ENCODE results near the gene RBM34. TPM values are rescaled to one million over a fixed set of nuclear protein-coding genes. Genes with fewer than 3 reads are reported as not detected.
"Not testable (repeated sequence)": the region's sequence is repeated elsewhere in the genome, so short reads cannot be mapped to it uniquely, and the experiment has no call there.

RBM34 gene
- total RNA-seq, 2 donors from 2014 or later, result 132 to 142 TPM

- Mint-ChIP-seq H3K27ac (peak overlapping the region in 1 of 2 donors; percentile 33), H3K9me3 (no peaks in the 10 kb centered on the region), H3K36me3 (peaks cover 15 to 41% of the 10 kb centered on the region in 2 donors)
- ATAC-seq (no peak), DNase-seq (ENCODE audit: low spot score in 2 of 2) (no peak)
Measured at GRCh38 chr1:235106457-235106856, 54.6 kb downstream of the RBM34 start.

DNA sequence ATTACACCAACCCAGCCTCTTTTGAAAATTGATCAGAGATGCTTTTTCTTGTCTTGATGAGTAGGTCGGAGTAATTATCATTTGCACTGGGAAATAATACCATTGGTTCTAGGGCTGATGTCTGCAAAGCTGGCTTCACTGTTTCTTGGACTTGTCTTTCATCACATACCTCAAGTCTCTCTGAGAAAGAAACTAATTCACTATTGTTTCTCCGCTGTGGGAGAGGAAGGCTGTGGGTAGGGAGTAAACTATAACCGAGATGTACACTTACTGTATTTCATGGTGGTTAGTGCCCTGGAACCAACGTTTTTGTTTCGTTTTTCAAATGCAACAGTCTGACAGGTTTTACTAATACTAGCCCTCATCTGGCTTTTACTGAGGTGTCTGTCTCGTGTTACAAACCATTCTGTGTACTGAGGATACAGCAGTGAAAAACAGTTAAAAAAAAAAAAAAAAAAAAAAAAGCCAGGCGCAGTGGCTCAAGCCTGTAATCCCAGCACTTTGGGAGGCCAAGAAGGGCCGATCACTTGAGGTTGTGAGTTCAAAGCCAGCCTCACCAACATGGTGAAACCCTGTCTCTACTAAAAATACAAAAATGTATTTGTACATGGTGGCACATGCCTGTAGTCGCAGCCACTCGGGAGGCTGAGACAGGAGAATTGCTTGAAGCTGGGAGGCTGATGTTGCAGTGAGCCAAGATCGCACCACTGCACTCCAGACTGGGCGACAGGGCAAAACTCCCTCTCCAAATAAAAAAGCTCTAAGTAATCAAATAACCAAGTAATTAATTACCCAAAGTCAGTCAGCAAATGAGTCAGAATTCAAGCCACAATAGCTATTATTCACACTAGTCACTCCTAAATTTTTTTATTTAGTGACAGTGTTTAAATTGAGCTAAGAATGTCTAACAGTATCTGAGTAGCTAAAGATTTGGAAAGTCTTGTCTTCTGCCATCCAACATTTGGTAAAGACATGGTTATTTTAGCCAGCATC, 55.7 kb downstream of the RBM34 start:
- Mint-ChIP-seq H3K27ac (peak overlapping the region in 1 of 2 donors; percentile 75), H3K9me3 (no peaks in the 10 kb centered on the region), H3K36me3 (peaks cover 8 to 30% of the 10 kb centered on the region in 2 donors)
- ATAC-seq, result peak; percentile 44 to 66
- DNase-seq (ENCODE audit: low spot score in 2 of 2), result no peak

- H3K36me3 Mint-ChIP-seq, result peaks cover 0 to 16% of the 10 kb centered on the region in 2 donors
Measured at GRCh38 chr1:235102993-235103411, 58.0 kb downstream of the RBM34 start.

DNA sequence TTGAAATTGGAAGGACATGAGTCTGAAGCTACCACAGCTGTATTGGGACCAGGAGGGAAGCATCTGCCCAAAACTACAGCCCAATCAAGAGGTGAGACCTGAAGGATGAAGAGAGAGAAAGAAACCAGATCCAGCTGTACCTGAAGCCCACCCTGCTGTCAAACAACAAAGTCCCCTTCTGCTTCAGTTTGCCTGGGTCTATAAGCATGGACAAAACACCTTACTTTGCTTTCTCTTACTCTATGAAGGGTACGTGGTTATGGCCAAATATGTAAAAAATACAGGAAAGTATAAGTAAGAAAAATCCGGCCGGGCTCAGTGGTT, 58.8 kb downstream of the RBM34 start:
- no peak overlapping the region for H3K27ac Mint-ChIP-seq
- H3K36me3 Mint-ChIP-seq, result peaks cover 0 to 12% of the 10 kb centered on the region in 2 donors
- H3K9me3 Mint-ChIP-seq, result no peaks in the 10 kb centered on the region
- ATAC-seq (no peak), DNase-seq (ENCODE audit: low spot score in 2 of 2) (no peak)

More at GRCh38 chr1:235102993-235103411, 58.0 kb downstream of the RBM34 start:
- DNase-seq (ENCODE audit: low spot score in 2 of 2) (no peak), ATAC-seq (peak in 1 of 2 donors; percentile 23)
- Mint-ChIP-seq H3K9me3 (no peaks in the 10 kb centered on the region), H3K27ac (no peak overlapping the region)

GRCh38 chr1:235101558-235102258, 59.3 kb downstream of the RBM34 start:
- ATAC-seq (no peak), DNase-seq (ENCODE audit: low spot score in 2 of 2) (no peak)

DNA sequence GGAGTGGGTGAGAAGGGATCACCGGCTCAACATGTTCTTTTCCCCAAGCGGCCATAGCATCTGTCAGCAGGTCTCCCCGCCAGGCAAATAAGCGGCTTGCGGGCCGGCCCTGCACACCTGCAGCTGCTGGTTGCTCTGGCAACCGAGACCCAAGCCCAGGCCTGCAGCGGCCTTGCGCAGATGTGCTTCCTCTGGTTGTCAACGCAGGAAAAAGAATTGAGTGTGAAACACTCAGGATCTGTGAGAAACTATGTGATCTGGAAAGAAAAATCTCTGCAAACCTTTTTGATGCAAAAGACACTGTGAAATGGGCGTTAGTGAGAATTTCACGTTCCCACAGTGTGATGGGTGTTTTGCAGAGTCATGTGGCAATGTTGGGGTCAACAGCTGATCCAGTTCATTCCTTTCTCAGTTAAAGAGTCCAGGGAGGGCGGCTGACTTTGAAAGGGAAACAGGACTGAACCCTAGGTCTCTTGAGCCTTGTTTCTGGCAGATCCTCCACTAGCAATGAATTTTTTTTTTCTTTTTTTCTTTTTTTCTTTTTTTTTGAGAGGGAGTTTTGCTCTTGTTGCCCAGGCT, 60.8 kb downstream of the RBM34 start:
- peaks cover 0 to 7% of the 10 kb centered on the region in 2 donors for H3K36me3 Mint-ChIP-seq
- DNase-seq (ENCODE audit: low spot score in 2 of 2) (no peak), ATAC-seq (no peak)
- H3K27ac Mint-ChIP-seq, result no peak overlapping the region
- H3K9me3 Mint-ChIP-seq, result no peaks in the 10 kb centered on the region

More at GRCh38 chr1:235101558-235102258, 59.3 kb downstream of the RBM34 start:
- Mint-ChIP-seq H3K9me3 (no peaks in the 10 kb centered on the region), H3K27ac (no peak overlapping the region), H3K36me3 (peaks cover 0 to 7% of the 10 kb centered on the region in 2 donors)

- ATAC-seq (no peak), DNase-seq (ENCODE audit: low spot score in 2 of 2) (no peak)
- Mint-ChIP-seq H3K9me3 (no peaks in the 10 kb centered on the region), H3K36me3 (peaks cover 0 to 4% of the 10 kb centered on the region in 2 donors), H3K27ac (no peak overlapping the region)
Measured at GRCh38 chr1:235098991-235099390, 62.1 kb downstream of the RBM34 start.

DNA sequence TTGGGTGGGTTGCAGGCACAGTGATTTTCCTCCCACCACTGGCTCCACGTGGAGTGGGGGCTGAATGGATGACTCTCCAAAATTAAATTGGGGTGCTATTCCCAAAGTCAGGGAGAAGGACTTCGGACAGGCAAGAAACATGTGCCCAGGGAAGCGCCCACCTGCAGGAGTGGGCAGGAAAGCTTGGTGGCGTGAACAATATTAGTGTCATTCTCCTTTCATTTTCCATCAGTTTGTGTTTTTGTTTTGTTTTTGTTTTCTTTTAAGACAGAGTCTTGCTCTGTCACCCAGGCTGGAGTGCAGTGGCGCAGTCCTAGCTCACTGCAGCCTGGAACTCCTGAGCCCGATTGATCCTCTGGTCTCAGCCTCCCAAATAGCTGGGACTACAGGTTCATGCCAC, 62.5 kb downstream of the RBM34 start:
- Mint-ChIP-seq H3K9me3 (no peaks in the 10 kb centered on the region), H3K36me3 (no peaks in the 10 kb centered on the region), H3K27ac (no peak overlapping the region)
- DNase-seq (ENCODE audit: low spot score in 2 of 2), result no peak
- ATAC-seq, result no peak

- not testable (repeated sequence) for H3K36me3 Mint-ChIP-seq, ATAC-seq
Measured at GRCh38 chr1:235097501-235097900, 63.5 kb downstream of the RBM34 start.

GRCh38 chr1:235095938-235096562, 65.0 kb downstream of the RBM34 start:
- Mint-ChIP-seq H3K36me3 (no peaks in the 10 kb centered on the region), H3K9me3 (no peaks in the 10 kb centered on the region), H3K27ac (no peak overlapping the region)
- no peak for DNase-seq (ENCODE audit: low spot score in 2 of 2)
- no peak for ATAC-seq

More at GRCh38 chr1:235097501-235097900, 63.5 kb downstream of the RBM34 start:
- not testable (repeated sequence) for DNase-seq (ENCODE audit: low spot score in 2 of 2); H3K9me3 Mint-ChIP-seq; H3K27ac Mint-ChIP-seq

DNA sequence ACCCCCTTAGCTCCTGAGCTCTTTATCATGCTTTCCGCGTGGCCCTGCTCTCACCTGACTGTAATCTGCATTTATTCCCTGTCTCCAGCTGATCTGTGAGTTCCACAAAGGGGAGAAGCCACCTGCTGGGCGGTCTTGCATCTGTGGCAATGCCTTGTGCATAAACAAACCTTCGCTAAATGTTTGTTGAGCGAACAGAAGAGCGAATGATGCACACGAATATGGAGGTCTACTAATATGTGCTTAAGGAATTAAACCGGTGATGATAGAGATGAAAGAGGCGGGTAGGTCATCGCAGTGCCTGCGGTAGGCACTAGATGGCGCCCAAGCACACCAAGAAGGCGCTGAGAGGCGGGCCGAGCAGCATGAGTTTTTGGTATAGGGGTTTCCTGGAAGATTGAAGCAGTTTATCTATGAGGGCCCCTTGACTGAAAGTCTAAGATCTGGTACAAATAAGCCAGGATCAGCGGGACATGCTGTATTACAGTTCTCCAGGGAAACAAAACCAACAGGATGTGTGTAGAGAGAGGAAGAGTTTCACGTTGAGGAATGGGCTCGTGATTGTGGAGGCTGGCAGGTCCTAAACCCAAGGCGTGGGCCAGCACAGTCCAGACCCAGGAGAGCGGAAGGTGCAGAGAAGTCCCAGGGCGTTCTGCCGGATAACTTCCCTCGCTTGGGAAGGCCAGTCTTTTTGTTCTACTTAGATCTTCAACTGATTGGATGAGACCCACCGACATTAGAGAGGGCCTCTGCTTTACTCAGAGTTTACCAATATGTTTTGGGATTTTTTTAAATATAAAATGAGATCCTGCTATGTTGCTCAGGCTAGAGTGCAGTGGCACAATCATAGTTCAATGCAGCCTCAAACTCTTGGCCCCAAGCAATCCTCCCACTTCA, 67.1 kb downstream of the RBM34 start:
- no peaks in the 10 kb centered on the region for H3K9me3 Mint-ChIP-seq
- DNase-seq (ENCODE audit: low spot score in 2 of 2) (peak; percentile 74 to 90), ATAC-seq (peak; percentile 83 to 94)
- peak overlapping the region in 1 of 2 donors; percentile 24 for H3K27ac Mint-ChIP-seq
- H3K36me3 Mint-ChIP-seq, result no peaks in the 10 kb centered on the region

GRCh38 chr1:235093013-235093695, 67.9 kb downstream of the RBM34 start:
- no peak overlapping the region for H3K27ac Mint-ChIP-seq
- no peaks in the 10 kb centered on the region for H3K9me3 Mint-ChIP-seq
- ATAC-seq (peak; percentile 21 to 36), DNase-seq (ENCODE audit: low spot score in 2 of 2) (peak in 1 of 2 donors; percentile 52)
- no peaks in the 10 kb centered on the region for H3K36me3 Mint-ChIP-seq

DNA sequence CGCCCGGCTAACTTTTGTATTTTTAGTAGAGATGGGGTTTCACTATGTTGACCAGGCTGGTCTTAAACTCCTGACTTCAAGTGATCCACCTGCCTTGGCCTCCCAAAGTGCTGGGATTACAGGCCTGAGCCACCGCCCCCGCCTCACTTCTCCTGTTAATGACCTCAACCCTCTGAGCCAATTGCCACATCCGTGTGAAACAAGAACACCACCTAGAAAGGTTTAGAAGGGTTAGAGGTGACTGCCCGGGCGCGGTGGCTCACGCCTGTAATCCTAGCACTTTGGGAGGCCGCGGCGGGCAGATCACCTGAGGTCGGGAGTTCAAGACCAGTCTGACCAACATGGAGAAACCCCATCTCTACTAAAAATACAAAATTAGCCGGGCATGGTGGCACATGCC, 68.6 kb downstream of the RBM34 start:
- not testable (repeated sequence) for H3K27ac Mint-ChIP-seq, H3K36me3 Mint-ChIP-seq, ATAC-seq, H3K9me3 Mint-ChIP-seq
- DNase-seq (ENCODE audit: low spot score in 2 of 2), result peak in 1 of 2 donors; percentile 41

DNA sequence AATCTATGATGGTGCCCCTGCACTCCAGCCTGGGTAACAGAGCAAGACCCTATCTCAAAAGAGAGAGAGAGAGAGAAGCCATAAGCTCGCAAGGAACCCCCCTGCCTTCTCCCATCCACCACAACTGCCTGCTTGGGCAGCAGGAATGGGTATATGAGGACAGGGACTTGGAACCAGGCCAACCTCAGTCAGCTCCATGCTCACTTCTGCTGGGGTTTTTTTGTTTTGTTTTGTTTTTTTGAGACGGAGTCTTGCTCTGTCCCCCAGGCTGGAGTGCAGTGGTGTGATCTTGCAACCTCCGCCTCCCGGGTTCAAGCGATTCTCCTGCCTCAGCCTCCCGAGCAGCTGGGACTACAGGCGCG, 69.0 kb downstream of the RBM34 start:
- DNase-seq (ENCODE audit: low spot score in 2 of 2), result peak in 1 of 2 donors; percentile 4
- H3K27ac Mint-ChIP-seq, H3K36me3 Mint-ChIP-seq, ATAC-seq, H3K9me3 Mint-ChIP-seq: not testable (repeated sequence)

- H3K9me3 Mint-ChIP-seq, H3K27ac Mint-ChIP-seq, H3K36me3 Mint-ChIP-seq, ATAC-seq: not testable (repeated sequence)
- peak in 1 of 2 donors; percentile 23 for DNase-seq (ENCODE audit: low spot score in 2 of 2)
Measured at GRCh38 chr1:235091319-235092044, 69.6 kb downstream of the RBM34 start.

All from activated naive CD4-positive, alpha-beta T cell treated with anti-CD3 and anti-CD28 coated beads, Interleukin-2, amount 50 U/mL, for 72 hours (primary cell).